ENCODE measurements around the gene KCNQ2. TPM values are rescaled to one million over a fixed set of nuclear protein-coding genes. Genes with fewer than 3 reads are reported as not detected.

KCNQ2 gene
- total and polyA plus RNA-seq, 12 donors = 0.03 to 3.8 (median 1.4) TPM; not detected in 7

GRCh38 chr20:63393566-63393965 is 78.9 kb downstream of the KCNQ2 start:
- intact Hi-C loops (cut with DNase I) = no loop called here
- no peak for DNase-seq
- Histone ChIP-seq H3K4me3 (no peak overlapping the region), H3K36me3 (no peaks in the 10 kb centered on the region), H3K9me3 (peaks cover 0 to 22% (median 0%) of the 10 kb centered on the region in 11 donors), H3K27ac (no peak overlapping the region), H3K27me3 (peaks cover 0 to 58% (median 25%) of the 10 kb centered on the region in 7 donors), H3K4me1 (no peaks in the 10 kb centered on the region)
- WGBS, 2 donors = 79 to 84% methylated on average over 17 of the region's 17 CpGs
- ATAC-seq = no peak
- TF ChIP-seq CTCF (IDR thresholded peaks at IDR 0.05) = no peak

- TF ChIP-seq CTCF (IDR thresholded peaks at IDR 0.05) = no peak
- H3K27ac ChIP-seq = no peak overlapping the region
- 87 to 90% methylated on average over 15 to 17 of the region's 17 CpGs for WGBS, 2 donors
- H3K36me3 ChIP-seq = no peaks in the 10 kb centered on the region
- intact Hi-C loops (cut with DNase I) = no loop called here
- no peak for DNase-seq
- no peaks in the 10 kb centered on the region for H3K4me1 ChIP-seq
- H3K9me3 ChIP-seq = peaks cover 0 to 22% (median 0%) of the 10 kb centered on the region in 11 donors
- peaks cover 0 to 53% (median 21%) of the 10 kb centered on the region in 7 donors for H3K27me3 ChIP-seq
- ATAC-seq = no peak
- no peak overlapping the region for H3K4me3 ChIP-seq
Measured at GRCh38 chr20:63392465-63393365, 79.7 kb downstream of the KCNQ2 start.

GRCh38 chr20:63387917-63388316 is 84.5 kb downstream of the KCNQ2 start:
- Histone ChIP-seq H3K4me3 (no peak overlapping the region), H3K27me3 (peaks cover 0 to 31% (median 18%) of the 10 kb centered on the region in 7 donors), H3K27ac (no peak overlapping the region), H3K36me3 (no peaks in the 10 kb centered on the region), H3K9me3 (peaks cover 0 to 45% (median 15%) of the 10 kb centered on the region in 11 donors), H3K4me1 (no peaks in the 10 kb centered on the region)
- DNase-seq (no peak), ATAC-seq (peak in 1 of 8 donors; percentile 21)
- intact Hi-C loops (cut with DNase I) = loop anchor here in 2 of 10 donors (5.0 to 10.0 kb wide), 2 partner anchors 331 to 333 kb away; no protein-coding TSS in a partner anchor
- no peak for TF ChIP-seq CTCF (IDR thresholded peaks at IDR 0.05)
- WGBS, 2 donors = 90 to 94% methylated on average over 18 of the region's 18 CpGs

- Histone ChIP-seq H3K27ac (no peak overlapping the region), H3K27me3 (peaks cover 0 to 36% (median 23%) of the 10 kb centered on the region in 7 donors), H3K9me3 (peaks cover 0 to 45% (median 15%) of the 10 kb centered on the region in 11 donors), H3K4me3 (no peak overlapping the region), H3K36me3 (no peaks in the 10 kb centered on the region), H3K4me1 (no peaks in the 10 kb centered on the region)
- WGBS, 2 donors = 94 to 96% methylated on average over 13 of the region's 13 CpGs
- intact Hi-C loops (cut with DNase I) = loop anchor here in 2 of 10 donors (5.0 to 10.0 kb wide), 2 partner anchors 330 to 333 kb away; no protein-coding TSS in a partner anchor
- TF ChIP-seq CTCF (IDR thresholded peaks at IDR 0.05) = no peak
- DNase-seq (no peak), ATAC-seq (no peak)
Measured at GRCh38 chr20:63387393-63387792, 85.1 kb downstream of the KCNQ2 start.

Data from heart right ventricle (tissue), 16 donors.